Chondrocyte (in vitro differentiated cells): ENCODE data around the gene ITPKA. TPM values are rescaled to one million over a fixed set of nuclear protein-coding genes. Genes with fewer than 3 reads are reported as not detected.

Experiments used
- DNase-seq: peaks from one replicate; pipeline ENCODE4 v3.0.0; 2021; ENCODE audit warnings: mixed read lengths, low spot score
- H3K27ac Mint-ChIP-seq: one replicate; pipeline ENCODE4 v1.8.0; 2021; ENCODE audit warnings: mild to moderate bottlenecking, moderate library complexity, mixed read lengths; ENCODE audit not compliant: unreplicated experiment
- H3K27me3 Mint-ChIP-seq: 2 replicates; pipeline ENCODE4 v1.8.0; 2021; ENCODE audit warnings: low read depth, mixed read lengths
- H3K36me3 Mint-ChIP-seq: 2 replicates; pipeline ENCODE4 v1.8.0; 2021; ENCODE audit warnings: low read depth, mixed read lengths
- H3K4me1 Mint-ChIP-seq: 2 replicates; pipeline ENCODE4 v1.8.0; 2021; ENCODE audit warnings: low read depth, mild to moderate bottlenecking, mixed read lengths
- H3K4me3 Mint-ChIP-seq: one replicate; pipeline ENCODE4 v1.8.0; 2021; ENCODE audit warnings: mild to moderate bottlenecking, moderate library complexity, mixed read lengths; ENCODE audit not compliant: unreplicated experiment
- H3K9me3 Mint-ChIP-seq: 2 replicates; pipeline ENCODE4 v1.8.0; 2021; ENCODE audit warnings: low read depth, mixed read lengths
- CTCF ChIP-seq: fragments of 200-600 bp; sonication (generic); IDR thresholded peaks from 2 replicates; pipeline ENCODE4 v1.5.0; 2021; ENCODE audit warnings: antibody characterized with exemption, mild to moderate bottlenecking, moderate library complexity
- total RNA-seq: library from RNA; stranded (reverse); gene quantifications from 3 replicates; pipeline ENCODE4 v1.2.1, GENCODE V29; 2021

The ITPKA gene
- total RNA-seq, 1 donor from 2014 or later = 0.32 TPM

GRCh38 chr15:41480396-41481140 lies 13.1 kb upstream of the ITPKA start:
- TF ChIP-seq CTCF = no peak
- peaks cover 7% of the 10 kb centered on the region for H3K4me1 Mint-ChIP-seq
- no peaks in the 10 kb centered on the region for H3K27me3 Mint-ChIP-seq
- H3K4me3 Mint-ChIP-seq = no peak overlapping the region
- peak; percentile 19 for DNase-seq
- H3K9me3 Mint-ChIP-seq = no peaks in the 10 kb centered on the region
- no peak overlapping the region for H3K27ac Mint-ChIP-seq
- H3K36me3 Mint-ChIP-seq = peaks cover 44% of the 10 kb centered on the region

- no peaks in the 10 kb centered on the region for H3K9me3 Mint-ChIP-seq
- H3K4me1 Mint-ChIP-seq = peaks cover 2% of the 10 kb centered on the region
- TF ChIP-seq CTCF = no peak
- peaks cover 35% of the 10 kb centered on the region for H3K36me3 Mint-ChIP-seq
- no peak for DNase-seq
- no peak overlapping the region for H3K4me3 Mint-ChIP-seq
- no peak overlapping the region for H3K27ac Mint-ChIP-seq
- no peaks in the 10 kb centered on the region for H3K27me3 Mint-ChIP-seq
Measured at GRCh38 chr15:41482110-41482877, 11.4 kb upstream of the ITPKA start.

GRCh38 chr15:41483115-41483514 lies 10.6 kb upstream of the ITPKA start:
- Mint-ChIP-seq H3K27ac (no peak overlapping the region), H3K9me3 (no peaks in the 10 kb centered on the region), H3K4me1 (no peaks in the 10 kb centered on the region)

GRCh38 chr15:41483519-41483918 lies 10.2 kb upstream of the ITPKA start:
- no peak for DNase-seq
- H3K27ac Mint-ChIP-seq = no peak overlapping the region
- no peak overlapping the region for H3K4me3 Mint-ChIP-seq

More at GRCh38 chr15:41483115-41483514, 10.6 kb upstream of the ITPKA start:
- Mint-ChIP-seq H3K27me3 (no peaks in the 10 kb centered on the region), H3K36me3 (peaks cover 34% of the 10 kb centered on the region), H3K4me3 (no peak overlapping the region)
- TF ChIP-seq CTCF = no peak
- DNase-seq = no peak

More at GRCh38 chr15:41483519-41483918, 10.2 kb upstream of the ITPKA start:
- H3K9me3 Mint-ChIP-seq = no peaks in the 10 kb centered on the region
- no peaks in the 10 kb centered on the region for H3K27me3 Mint-ChIP-seq
- peaks cover 32% of the 10 kb centered on the region for H3K36me3 Mint-ChIP-seq
- no peak for TF ChIP-seq CTCF
- no peaks in the 10 kb centered on the region for H3K4me1 Mint-ChIP-seq
